ENCODE data around the gene CASP7.

DNA sequence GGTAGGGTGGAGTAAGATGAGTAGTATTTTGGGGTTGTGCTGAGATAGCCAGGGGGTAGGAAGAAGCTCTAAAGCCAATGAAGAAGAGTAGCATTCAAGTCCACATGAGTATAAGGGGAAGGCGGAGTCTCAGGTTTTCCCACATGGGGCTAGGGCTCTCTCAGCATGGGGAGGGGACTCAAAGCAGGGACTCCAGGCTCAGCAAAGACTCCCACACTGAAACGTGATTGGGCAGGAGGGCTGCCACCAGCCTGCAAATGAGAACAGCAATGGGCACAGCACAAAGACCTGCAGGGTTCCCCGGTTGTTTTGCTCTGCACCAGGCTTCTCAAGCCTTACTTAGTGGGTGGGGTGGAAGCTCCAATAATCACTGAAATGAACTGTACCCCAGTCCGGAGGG lies 14.4 kb upstream of the CASP7 start:
- TF ChIP-seq POLR2AphosphoS5 (IDR thresholded peaks at IDR 0.05; ENCODE audit: insufficient read depth in 1 of 2, low read depth in 1 of 2): no peak
- TF ChIP-seq, protein P1, sequence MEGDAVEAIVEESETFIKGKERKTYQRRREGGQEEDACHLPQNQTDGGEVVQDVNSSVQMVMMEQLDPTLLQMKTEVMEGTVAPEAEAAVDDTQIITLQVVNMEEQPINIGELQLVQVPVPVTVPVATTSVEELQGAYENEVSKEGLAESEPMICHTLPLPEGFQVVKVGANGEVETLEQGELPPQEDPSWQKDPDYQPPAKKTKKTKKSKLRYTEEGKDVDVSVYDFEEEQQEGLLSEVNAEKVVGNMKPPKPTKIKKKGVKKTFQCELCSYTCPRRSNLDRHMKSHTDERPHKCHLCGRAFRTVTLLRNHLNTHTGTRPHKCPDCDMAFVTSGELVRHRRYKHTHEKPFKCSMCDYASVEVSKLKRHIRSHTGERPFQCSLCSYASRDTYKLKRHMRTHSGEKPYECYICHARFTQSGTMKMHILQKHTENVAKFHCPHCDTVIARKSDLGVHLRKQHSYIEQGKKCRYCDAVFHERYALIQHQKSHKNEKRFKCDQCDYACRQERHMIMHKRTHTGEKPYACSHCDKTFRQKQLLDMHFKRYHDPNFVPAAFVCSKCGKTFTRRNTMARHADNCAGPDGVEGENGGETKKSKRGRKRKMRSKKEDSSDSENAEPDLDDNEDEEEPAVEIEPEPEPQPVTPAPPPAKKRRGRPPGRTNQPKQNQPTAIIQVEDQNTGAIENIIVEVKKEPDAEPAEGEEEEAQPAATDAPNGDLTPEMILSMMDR (IDR thresholded peaks at IDR 0.05): no peak
